Measurements from ENCODE around the gene AFMID.

The AFMID gene, protein sequence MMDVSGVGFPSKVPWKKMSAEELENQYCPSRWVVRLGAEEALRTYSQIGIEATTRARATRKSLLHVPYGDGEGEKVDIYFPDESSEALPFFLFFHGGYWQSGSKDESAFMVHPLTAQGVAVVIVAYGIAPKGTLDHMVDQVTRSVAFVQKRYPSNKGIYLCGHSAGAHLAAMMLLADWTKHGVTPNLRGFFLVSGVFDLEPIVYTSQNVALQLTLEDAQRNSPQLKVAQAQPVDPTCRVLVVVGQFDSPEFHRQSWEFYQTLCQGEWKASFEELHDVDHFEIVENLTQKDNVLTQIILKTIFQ

DNA sequence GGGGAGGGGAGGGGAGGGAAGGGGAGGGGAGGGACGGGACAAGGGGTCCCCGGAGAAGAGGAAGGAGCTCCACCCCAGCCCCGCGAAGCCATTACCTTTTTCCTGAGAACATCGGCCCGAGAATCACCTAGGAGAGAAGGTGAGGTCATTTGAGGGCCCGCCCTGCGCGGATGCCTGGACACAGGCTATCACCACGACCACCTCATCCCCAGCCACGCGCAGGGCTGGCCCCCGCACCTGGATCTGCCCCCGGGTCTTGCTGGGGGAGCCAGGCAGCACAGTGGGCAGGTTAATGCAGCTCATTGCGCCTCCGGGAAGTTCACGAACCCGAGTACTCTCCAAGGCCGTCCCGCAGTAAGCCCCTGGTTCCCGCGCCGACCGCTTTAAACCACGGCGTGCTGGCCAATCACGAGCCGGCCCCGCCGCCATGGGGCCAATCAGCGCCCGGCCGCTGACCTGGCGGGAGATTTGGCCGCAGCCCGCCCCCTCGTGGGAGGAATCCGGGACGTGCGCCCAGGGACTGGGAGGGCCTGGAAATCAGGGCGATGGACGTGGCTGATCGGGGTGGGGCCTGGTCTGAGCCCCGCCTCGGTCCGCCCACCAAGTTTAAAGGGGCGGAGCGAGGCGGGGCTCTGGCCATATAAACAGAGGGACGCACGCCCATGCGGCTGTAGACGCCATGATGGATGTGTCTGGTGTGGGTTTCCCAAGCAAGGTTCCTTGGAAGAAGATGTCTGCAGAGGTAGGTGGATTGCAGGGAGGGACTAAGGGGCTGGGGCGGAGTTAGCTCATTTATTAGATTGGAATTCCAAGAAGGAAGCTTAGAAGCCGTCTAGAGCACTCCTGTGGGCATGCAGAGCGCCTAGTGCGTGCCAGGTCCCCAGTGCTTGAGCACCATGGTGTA, at the start of gene AFMID, which contains the start of gene TK1:
Gene AFMID, plus strand, starts transcription at position 671 of the 904 bp plus-strand sequence. Its CDS starts 9 bp downstream, at position 680.
Gene TK1, minus strand, starts transcription at position 361 of the 904 bp plus-strand sequence. Its CDS starts 58 bp downstream, at position 303.
- peak; percentile 98 to 99 for DNase-seq

DNA sequence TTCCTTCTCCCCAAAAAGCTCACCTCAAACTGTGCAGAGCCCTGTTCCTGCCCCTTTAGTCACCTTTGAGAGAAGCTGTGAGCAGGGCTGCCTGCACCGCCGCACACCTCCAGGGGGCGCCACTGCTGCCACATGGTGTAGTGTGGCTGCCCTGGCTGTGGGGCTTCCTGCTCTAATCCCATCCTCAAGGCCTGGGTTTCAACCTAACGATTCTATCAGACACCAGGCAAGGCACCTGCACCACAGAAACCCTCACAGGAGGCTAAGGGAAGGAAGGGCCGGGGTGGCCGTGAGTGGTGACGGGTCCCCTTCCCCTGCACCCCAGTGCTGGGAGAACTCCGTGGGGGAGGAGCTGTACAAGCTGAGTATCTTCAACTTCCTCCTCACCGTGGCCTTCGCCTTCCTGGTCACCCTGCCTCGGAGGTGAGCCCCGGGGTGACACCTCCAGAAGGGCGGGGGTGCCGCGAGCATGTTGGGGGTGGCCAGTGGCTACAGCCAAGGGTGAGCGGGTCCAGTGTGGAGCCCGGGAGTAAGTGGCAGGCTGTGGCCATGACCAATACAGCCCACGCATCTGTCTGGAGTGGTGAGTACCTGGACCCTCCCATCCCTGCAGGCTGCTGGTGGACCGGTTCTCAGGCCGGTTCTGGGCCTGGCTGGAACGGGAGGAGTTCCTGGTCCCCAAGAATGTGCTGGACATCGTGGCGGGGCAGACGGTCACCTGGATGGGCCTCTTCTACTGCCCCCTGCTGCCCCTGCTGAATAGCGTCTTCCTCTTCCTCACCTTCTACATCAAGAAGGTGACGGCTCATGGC, 49.6 kb upstream of the AFMID start:
- peak; percentile 42 to 78 for DNase-seq

DNA sequence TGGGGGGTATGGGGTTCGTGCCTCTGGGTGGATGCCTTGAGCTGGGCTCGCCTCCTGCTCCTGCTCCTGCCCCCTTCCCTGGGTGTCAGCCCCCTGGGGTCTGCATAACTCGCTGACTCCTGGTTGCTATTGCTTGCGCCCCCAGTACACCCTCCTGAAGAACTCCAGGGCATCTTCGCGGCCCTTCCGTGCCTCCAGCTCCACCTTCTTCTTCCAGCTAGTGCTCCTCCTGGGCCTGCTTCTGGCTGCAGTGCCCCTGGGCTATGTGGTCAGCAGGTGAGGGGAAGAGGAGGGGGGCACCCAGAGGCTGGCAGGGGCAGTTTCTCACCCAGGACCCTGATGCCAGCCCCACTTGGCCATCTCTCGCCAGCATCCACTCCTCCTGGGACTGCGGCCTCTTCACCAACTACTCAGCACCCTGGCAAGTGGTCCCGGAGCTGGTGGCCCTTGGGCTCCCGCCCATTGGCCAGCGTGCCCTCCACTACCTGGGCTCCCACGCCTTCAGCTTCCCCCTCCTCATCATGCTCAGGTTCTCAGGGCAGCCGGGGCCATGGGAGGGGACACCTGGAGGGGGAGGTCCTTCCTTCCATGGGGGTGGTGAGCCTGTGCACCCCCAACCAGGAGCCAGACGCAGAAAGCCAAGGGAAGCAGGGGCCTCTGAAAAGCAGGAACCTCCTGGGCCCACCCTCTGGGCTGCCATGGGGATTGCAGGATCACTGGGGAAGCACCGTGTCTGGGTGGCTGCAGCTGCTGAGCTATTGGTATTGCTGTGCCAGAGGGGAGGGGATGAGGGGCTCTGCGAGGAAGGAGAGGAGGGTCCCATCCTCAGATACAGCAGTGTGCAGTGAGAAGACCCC, 48.7 kb upstream of the AFMID start:
- peak; percentile 33 to 40 for DNase-seq

DNA sequence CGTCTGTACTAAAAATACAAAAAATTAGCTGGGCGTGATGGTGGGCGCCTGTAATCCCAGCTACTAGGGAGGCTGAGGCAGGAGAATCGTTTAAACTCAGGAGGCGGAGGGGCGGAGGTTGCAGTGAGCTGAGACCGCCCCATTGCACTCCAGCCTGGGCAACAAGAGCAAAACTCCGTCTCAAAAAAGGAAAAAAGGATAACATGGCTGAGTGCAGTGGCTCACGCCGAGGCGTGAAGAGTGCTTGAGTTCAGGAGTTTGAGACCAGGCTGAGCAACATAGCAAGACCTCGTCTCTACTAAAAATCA, 47.3 kb upstream of the AFMID start:
- peak in 1 of 2 experiments; percentile 69 for DNase-seq

DNA sequence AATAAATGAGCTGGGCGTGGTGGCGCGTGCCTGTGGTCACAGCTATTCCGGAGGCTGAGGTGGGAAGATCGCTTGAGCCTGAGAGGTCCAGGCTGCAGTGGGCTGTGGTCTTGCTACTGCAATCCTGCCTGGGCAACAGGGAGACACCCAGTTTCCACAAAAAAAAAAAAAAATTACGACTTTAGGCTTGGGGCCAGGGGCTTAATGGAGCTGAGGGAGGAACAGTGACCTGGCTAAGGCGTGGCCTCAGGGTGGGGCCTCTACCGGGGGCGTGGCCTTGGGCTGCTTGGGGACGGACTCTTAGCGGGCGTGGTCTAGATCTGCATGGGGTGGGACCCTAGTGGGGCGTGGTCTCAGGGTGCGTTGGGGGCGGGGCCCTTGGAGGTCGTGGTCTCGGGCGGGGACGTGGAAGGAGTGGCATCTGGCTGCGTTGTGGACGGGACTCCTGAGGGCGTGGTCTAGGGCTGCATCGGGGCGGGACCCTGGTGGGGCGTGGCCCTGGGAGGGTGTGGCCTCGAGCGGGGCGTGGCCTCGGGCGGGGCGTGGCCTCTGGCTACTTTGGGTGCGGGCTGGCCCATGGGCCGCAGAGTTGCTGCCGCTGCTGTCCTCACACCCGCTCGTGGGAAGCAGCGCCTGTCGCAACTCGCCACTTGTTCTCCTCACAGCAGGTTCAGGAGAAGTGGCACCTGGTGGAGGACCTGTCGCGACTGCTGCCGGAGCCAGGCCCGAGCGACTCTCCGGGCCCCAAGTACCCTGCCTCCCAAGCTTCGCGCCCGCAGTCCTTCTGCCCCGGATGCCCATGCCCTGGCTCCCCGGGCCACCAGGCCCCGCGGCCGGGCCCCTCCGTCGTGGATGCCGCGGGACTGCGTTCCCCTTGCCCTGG, 46.8 kb upstream of the AFMID start:
- peak; percentile 99 for DNase-seq

DNA sequence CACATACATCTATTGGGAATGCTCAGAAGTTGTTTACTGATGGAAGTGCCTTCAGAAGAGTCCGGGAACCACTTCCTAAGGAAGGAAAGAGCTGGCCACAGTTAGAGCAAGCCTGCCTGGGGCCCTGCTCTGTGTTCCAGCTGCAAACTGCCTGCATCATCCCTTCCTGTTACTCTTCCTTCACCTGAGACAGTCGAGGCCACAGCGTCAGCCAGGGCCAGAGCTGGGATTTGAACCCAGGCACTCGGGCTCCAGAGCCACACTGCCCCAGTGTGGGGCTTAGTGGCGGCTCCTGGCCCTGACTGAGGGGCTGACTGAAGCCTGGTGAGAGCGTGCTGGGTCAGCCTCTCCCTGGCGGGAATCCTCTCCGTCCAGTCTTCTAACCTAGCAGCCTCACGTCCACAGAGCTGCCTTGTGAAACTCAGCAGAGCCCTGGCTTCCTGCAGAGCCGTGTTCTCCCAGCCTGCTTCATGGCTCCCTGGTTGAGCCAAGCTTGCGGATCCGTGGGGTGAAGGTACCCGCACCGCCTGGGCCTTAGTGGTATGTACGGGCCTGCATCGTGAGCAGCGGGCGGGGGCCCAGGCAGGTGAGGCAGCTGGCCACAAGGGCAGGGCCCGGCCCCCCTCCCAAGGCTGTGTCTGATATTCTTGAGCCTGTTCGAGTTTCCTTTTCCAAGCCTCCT, 45.6 kb upstream of the AFMID start:
- no peak for DNase-seq

DNA sequence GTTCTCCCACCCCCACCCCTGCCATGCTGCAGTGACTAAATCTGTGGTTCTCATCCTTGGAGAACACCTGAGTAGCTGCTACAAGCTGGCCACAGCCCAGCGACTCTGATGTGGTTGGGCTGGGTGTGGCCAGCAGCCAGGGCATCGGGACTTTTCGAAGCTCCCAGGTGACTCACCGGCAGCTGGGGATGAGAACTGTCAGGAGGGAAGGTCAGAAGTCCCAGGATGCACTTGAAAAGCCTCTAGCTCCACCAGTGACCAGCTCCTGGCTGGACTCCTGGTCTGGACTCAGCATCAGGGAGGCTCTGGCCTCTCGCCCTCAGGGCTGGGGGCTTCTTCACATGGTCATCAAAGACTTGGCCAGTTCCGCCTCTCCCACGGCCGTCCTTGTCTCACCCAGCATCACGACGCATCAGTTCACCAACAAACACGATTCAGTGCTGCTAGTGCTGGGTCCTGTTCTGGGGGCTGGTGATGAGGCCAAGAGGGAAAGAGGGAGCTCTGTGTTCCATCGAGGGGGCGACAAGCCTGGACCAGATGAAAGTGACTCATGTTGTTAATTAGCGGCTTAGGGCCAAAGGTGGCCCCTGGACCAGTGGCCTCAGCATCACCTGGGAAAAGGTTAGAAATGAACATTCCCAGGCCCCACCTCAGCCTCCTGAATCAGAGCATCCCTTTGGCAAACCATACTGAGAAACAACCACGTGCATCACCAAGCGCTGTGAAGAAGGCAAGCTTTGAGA, 44.9 kb upstream of the AFMID start:
- no peak for DNase-seq

DNA sequence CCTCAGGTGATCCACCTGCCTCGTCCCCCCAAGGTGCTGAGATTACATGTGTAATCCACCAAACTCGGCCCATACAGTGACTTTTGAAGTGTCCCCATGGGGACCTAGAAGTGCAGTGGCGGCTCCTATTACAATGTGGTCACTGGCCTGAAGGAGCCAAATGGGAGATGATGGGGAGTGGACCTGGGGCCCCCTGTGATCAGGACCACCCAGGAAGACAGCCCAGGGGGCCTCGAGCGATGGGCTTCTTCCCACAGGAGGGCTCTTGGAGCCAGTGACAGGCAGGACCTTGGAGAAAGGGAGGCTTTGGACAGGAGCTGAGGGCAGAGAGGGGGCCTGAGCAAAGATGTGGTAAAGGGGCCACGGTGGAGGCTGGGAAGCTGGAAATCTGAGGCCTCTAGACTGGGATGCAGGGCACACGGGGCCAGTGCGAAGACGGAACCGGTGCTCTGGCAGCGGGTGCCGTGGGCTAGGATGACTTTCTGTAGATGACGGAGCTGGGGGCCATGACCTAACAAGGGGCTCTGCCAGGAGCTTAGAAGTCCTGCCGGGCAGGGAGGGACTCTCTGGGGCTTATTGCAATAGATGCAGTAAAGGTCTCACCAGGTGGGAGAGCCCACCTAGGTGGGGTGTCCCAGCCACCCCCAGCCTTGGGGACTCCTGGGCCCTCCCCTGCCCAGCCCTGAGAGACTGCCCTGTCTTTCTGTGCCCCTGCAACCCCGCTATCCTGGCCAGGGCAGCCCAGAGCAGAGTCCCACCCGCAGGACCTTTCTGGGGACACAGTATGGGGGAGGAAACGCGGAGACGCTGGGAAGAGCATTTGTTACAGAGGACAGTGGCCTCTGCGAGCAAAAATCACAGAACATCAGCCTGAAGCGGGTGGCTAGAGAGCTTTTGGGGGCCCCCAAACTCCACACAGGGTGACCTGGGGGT, 43.7 kb upstream of the AFMID start:
- no peak for DNase-seq

DNA sequence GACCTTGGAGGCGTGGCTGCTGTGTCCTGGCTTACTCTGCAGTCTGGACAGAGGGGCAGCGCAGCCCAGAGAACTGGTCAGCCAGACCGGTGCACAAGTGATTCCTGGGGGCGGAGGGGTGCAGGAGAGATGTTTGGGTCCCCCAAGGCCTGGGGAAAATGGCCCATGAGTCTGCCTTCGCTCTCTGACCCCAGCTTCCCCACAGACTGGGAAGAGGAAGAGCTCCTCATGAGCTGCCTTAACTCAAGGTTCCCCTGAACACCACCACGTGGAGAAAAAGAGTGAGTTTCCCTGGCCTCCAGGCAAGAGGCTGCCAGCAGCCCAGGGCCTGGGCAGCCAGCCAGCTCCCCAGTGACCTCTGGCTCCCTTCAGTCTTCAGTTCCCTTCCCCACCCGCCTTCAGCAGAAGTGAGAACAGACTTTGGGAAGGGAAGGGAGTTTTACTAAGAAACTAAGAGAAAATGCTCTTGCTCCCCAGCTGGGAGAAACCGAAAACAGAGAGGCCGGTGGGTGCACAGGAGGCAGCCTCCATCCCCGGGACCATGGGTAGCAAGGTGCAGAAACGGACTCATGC, 42.9 kb upstream of the AFMID start:
- peak; percentile 96 to 97 for DNase-seq

DNA sequence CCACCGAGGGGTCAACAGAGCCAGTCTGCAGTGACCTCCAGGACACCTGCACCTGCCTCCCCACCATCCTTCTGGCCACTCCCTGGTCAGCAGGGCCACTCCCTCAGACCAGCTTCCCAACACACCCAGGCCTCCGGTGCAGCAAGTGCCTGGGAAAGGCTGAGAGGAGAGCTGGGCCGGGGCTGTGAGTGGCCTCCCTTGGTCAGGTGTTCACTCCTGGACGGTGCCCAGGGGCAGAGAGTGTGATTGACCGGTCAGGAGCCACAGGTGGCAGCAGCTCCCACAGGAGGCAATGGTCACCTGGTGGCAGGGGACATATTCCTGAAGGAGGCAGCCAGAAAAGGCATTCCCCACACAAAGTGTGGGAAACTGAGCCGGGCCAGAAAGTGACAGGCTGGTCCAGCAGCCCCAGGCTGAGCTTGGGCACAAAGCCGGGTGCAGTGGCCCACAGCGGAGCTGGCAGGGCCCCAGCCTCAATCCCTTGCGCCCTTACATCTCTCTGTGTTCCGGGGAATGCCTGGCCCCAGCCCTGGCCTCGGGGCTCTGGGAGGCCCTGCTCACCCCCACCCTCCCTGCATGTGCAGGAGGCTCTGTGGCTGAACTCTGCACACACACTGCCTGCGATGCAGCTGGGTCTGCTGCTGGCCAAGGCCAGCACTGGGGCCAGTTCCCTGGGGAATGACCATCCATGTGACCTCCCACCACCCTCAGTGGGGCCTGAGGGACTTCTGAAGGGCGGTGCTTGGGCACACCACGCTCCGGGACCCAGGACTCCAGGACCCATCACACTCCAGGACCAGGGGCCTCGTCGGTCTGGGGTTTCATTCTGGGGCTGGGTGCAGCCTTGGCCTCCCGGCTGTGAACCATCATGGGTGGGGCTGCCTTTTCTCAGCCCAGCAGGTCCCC, 42.2 kb upstream of the AFMID start:
- DNase-seq = no peak

DNA sequence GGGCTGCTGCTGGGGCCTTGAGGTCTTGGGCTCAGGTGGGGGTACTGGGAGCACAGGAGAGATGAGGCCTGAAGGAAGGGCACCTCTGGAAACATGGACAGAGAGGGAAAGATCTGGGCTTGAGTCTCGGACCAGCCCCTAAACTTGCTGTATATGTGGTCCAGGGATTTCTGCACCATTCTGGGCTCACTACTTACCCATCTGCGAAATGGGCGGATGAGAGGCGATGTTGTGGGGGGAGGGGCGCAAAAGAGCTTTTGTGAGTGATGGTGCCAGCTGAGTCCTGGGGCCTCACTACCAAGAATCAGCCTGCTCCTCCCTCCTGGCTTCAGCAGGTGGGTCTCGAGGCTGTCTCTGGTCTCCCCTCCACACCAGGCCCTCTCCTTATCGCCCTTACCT, 40.7 kb upstream of the AFMID start:
- DNase-seq = no peak

DNA sequence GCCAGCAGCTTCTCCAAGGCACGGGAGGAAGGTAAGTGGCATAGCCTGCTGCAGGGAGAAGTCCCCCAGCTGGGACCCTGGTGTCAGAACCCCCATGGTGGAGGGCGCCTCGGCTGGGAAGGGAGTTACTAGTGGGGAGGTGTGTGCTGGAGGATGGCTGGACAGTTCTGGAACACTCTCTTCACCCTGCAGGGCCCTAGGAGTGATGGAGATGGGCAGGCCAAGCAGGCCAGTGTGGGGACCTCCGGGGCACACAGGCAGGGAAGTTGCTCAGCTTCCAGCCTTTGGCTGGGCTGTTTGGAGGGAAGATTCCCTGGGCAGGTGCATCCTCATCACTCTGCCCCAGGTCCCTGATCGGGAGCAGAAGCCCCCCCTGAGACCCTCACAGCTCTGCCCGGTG, 40.3 kb upstream of the AFMID start:
- DNase-seq = no peak

DNA sequence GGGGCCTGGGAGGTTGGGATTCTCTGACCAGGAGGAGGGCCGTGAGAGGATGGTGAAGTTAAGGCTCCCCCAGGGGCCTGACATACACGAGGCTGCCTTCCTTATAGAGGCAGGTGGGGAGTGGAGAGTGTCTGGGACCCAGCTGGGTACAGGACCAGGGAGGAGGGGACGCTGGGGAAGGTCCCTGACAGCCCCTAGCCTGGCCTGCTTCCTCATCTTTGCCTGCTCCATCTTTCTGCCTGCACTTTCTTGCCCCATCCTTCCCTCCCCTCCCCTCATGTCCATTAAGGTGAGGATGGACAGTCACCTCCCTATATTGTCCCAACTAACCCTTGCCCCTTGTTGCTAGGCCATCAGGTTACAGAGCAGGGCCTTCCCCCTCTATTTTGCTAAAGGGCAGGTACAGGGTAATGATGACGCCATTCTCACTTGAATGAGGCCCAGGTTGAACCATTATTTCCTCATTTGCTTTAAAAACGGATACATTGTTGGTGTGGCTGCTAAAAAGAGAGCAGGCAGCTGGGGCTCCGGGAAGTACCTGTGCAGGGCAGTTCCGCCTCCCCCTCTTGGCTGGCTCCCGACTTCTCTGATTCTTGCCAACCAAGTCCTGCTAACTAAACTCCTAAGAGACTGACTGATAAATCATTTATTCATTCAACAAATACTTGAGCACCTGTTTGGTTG, 39.7 kb upstream of the AFMID start:
- DNase-seq = peak in 1 of 2 experiments; percentile 19

DNA sequence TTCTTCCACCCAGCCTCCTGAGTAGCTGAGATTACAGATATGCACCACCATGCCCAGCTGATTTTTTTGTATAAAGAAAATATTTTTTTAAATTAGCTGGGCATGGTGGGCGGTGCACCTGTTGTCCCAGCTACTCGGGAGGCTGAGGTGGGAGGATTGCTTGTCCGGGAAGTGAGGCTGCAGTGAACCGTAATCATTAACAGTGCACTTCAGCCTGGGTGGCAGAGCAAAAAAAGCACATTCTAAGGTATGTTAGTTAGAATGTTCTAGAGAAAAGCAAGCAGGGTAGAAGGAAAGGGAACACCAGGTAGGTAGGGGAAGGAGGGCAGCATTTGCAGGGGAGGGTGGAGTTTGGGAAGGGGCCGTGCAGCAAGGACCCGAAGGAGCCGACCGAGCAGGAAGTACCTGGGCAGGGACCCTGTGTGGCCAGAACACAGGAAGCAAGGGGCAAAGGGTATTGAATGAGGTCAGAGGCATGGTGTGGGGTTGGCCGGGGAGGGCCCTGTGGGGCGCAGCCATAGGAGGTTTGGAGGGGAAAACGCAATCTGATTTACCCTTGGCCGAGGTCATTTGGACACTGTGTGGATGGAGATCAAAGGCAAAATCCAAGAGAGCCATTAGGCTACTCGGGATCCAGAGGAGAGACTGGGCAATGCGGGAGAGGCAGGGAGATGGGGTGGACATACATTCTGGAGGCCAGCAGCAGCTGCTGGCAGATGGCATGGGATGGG, 38.7 kb upstream of the AFMID start:
- no peak for DNase-seq

DNA sequence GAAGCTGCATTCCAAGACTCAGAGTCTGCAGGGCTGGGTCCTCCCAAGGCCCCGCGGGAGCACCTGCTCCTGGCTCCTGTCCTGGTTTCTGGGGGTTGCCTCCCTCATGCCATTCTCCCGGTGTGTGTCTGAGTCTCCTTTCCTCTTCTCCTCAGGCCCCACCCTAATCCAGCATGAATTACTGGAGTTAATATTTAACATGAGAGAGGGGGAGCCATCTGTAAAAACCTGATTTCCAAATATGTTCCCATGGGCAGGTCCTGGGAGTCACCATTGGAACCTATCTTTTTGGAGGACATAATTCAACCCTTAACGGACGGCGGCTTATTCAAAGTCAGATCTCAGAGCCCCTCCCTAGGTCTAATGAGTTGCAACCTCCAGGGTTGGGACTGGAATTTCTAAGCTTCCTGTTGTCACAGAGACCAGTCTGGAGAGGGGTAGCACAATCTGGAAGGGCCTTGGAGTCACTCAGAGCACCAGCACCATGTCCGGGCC, 35.6 kb upstream of the AFMID start:
- no peak for DNase-seq
